Measurements from ENCODE around the gene KIF26A. TPM values are rescaled to one million over a fixed set of nuclear protein-coding genes. Genes with fewer than 3 reads are reported as not detected.

The KIF26A gene
- total and polyA plus RNA-seq, 2 experiments from 2014 or later = 5.6 to 103 TPM

DNA sequence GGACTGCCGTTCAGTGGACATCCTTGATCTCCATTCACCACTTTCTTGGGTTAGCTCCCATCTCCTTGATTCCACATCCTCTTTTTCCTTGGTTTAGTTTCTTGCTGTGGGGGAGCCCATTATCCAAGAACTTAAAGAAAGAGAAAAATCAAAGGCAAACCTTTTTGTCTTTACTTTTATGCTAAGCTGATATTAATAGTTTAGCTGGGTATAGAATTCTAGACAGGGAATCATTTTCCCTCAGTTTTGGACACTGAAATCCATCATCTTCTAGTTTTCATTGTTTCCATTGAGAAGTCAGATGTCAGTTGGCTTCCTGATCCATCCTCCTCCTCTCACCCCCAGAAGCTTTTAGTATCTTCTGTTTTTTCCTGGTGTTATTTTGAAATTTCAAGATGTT, 8.8 kb upstream of the KIF26A start (continued):
- TF ChIP-seq, protein P1, sequence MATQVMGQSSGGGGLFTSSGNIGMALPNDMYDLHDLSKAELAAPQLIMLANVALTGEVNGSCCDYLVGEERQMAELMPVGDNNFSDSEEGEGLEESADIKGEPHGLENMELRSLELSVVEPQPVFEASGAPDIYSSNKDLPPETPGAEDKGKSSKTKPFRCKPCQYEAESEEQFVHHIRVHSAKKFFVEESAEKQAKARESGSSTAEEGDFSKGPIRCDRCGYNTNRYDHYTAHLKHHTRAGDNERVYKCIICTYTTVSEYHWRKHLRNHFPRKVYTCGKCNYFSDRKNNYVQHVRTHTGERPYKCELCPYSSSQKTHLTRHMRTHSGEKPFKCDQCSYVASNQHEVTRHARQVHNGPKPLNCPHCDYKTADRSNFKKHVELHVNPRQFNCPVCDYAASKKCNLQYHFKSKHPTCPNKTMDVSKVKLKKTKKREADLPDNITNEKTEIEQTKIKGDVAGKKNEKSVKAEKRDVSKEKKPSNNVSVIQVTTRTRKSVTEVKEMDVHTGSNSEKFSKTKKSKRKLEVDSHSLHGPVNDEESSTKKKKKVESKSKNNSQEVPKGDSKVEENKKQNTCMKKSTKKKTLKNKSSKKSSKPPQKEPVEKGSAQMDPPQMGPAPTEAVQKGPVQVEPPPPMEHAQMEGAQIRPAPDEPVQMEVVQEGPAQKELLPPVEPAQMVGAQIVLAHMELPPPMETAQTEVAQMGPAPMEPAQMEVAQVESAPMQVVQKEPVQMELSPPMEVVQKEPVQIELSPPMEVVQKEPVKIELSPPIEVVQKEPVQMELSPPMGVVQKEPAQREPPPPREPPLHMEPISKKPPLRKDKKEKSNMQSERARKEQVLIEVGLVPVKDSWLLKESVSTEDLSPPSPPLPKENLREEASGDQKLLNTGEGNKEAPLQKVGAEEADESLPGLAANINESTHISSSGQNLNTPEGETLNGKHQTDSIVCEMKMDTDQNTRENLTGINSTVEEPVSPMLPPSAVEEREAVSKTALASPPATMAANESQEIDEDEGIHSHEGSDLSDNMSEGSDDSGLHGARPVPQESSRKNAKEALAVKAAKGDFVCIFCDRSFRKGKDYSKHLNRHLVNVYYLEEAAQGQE (IDR thresholded peaks at IDR 0.05; ENCODE audit: unreplicated experiment) = no peak

DNA sequence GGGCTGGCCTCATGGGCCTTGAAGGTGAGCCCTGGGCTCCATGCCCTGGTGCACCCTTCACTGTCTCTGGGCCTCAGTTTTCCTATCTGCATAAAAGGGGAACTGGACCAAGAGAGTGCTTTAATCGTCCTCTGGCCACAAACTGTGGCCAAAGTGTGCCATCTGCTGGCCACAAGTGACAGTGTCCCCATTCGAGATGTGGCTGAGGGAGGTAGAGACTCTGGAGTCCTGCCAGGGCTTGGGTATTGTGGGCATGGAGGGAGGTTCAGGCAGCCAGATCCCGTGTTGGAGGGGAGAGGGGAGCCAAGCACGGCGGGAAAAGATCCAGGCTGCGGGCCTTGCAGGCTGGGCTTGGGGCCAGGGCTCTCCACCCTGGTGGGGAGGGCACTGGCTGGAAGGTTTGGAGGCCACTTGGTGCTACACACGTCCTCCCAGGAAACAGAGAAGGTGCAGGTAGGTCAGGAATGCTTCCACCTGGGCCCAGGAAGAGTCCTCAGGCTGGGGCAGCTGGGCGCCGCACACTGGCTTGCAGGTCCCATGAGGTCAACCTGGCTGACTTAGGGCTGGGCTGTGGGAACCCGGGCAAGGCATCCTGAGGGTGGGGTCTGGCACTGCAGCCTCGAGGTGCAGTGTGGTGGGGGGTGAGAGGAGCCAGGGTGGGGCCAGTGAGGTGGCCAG, 7.3 kb upstream of the KIF26A start:
- TF ChIP-seq, protein P2, sequence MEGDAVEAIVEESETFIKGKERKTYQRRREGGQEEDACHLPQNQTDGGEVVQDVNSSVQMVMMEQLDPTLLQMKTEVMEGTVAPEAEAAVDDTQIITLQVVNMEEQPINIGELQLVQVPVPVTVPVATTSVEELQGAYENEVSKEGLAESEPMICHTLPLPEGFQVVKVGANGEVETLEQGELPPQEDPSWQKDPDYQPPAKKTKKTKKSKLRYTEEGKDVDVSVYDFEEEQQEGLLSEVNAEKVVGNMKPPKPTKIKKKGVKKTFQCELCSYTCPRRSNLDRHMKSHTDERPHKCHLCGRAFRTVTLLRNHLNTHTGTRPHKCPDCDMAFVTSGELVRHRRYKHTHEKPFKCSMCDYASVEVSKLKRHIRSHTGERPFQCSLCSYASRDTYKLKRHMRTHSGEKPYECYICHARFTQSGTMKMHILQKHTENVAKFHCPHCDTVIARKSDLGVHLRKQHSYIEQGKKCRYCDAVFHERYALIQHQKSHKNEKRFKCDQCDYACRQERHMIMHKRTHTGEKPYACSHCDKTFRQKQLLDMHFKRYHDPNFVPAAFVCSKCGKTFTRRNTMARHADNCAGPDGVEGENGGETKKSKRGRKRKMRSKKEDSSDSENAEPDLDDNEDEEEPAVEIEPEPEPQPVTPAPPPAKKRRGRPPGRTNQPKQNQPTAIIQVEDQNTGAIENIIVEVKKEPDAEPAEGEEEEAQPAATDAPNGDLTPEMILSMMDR (conservative IDR thresholded peaks at IDR 0.05; ENCODE audit: low read depth in 2 of 2) = peak; percentile 89 to 98
- no peak for TF ChIP-seq NANOG (IDR thresholded peaks at IDR 0.05; ENCODE audit: borderline replicate concordance)
- Mint-ChIP-seq H3K27ac (no peak overlapping the region), H3K4me3 (no peak overlapping the region), H3K4me1 (peaks cover 9% of the 10 kb centered on the region; the same call in 2 of the 3 replicates), H3K36me3 (ENCODE audit: low read depth) (peaks cover 2% of the 10 kb centered on the region), H3K27me3 (ENCODE audit: insufficient read depth, low read depth, poor library complexity) (peaks cover 29% of the 10 kb centered on the region), H3K9me3 (peaks cover 37% of the 10 kb centered on the region)
- DNase-seq (ENCODE audit: low spot score) (peak; percentile 69), ATAC-seq (peak; percentile 39)
- H3F3A ChIP-seq (replicated peaks; ENCODE audit: low read depth) = no peaks in the 10 kb centered on the region
- no peaks in the 10 kb centered on the region for H3K79me2 ChIP-seq (replicated peaks; ENCODE audit: insufficient read depth)
- H3K4me1 ChIP-seq (ENCODE audit: insufficient read depth) = no peaks in the 10 kb centered on the region; the same call in 1 of the 2 replicates
- no peak overlapping the region for H3K4me3 ChIP-seq
- no peaks in the 10 kb centered on the region for H3K9me2 ChIP-seq (ENCODE audit: insufficient read depth)
- no peak overlapping the region for H3K4me2 ChIP-seq
- no peaks in the 10 kb centered on the region for H3K36me3 ChIP-seq (ENCODE audit: insufficient read depth)
- H4K20me1 ChIP-seq (replicated peaks; ENCODE audit: insufficient read depth) = no peaks in the 10 kb centered on the region
- peaks cover 11% of the 10 kb centered on the region for H3K27me3 ChIP-seq (ENCODE audit: insufficient read depth)
- H3K27ac ChIP-seq (ENCODE audit: low read depth) = no peak overlapping the region
- H2AFZ ChIP-seq = no peak overlapping the region

DNA sequence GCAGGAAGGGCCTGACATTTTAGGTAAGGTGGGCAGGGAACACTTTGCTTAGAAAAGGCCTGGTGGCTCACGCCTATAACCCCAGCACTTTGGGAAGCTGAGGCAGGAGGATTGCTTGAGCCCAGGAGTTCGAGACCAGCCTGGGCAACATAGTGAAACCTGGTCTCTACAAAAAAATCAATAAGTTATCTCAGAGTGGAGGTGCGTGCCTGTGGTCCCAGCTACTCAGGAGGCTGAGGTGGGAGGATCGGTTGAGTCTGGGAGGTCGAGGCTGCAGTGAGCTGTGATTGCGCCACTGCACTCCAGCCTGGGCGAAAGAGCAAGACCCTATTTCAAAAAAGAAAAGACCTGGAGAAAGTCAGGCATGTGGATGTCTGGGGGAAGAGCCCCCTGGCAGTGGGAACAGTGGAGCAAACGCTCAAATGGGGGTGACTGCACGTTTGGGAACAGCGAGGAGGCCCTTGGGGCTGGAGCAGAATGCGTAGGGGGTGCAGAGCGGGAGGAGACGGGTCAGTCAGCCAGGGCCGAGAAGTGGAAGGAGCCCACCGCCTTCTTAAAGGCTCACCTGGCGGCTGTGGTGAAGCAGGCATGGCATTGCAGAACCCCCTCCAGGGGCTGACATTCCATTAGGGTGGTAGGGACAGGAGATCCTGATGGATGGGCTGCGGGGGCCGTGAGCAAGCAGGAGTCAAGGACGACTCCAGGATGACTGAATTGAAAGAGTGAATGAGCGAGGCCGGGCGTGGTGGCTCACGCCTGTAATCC, 6.2 kb upstream of the KIF26A start:
- Histone ChIP-seq H3K4me2 (no peak overlapping the region), H3K79me2 (replicated peaks; ENCODE audit: insufficient read depth) (no peaks in the 10 kb centered on the region), H3K36me3 (ENCODE audit: insufficient read depth) (no peaks in the 10 kb centered on the region), H3K9me2 (ENCODE audit: insufficient read depth) (no peaks in the 10 kb centered on the region), H3F3A (replicated peaks; ENCODE audit: low read depth) (no peaks in the 10 kb centered on the region), H3K4me1 (ENCODE audit: insufficient read depth) (no peaks in the 10 kb centered on the region; the same call in 1 of the 2 replicates), H3K27me3 (ENCODE audit: insufficient read depth) (peaks cover 20% of the 10 kb centered on the region), H3K4me3 (no peak overlapping the region), H3K27ac (ENCODE audit: low read depth) (no peak overlapping the region), H4K20me1 (replicated peaks; ENCODE audit: insufficient read depth) (no peaks in the 10 kb centered on the region), H2AFZ (no peak overlapping the region)
- peaks cover 2% of the 10 kb centered on the region; the same call in 2 of the 3 replicates for H3K36me3 Mint-ChIP-seq (ENCODE audit: low read depth)
- ATAC-seq (no peak), DNase-seq (ENCODE audit: low spot score) (no peak)
- H3K4me3 Mint-ChIP-seq = no peak overlapping the region
- peaks cover 13% of the 10 kb centered on the region; the same call in 2 of the 3 replicates for H3K4me1 Mint-ChIP-seq
- no peak overlapping the region for H3K27ac Mint-ChIP-seq
- no peak for TF ChIP-seq EZH2 (IDR thresholded peaks at IDR 0.05; ENCODE audit: low read depth, unreplicated experiment)
- no peak for TF ChIP-seq JUNB (IDR thresholded peaks at IDR 0.05; ENCODE audit: unreplicated experiment)
- TF ChIP-seq, protein P2 (conservative IDR thresholded peaks at IDR 0.05; ENCODE audit: low read depth in 2 of 2) = no peak
- TF ChIP-seq ZNF331 (CRISPR knock-in tag; IDR thresholded peaks at IDR 0.05; ENCODE audit: low read depth) = no peak
- TF ChIP-seq CREB1 (CRISPR knock-in tag; IDR thresholded peaks at IDR 0.05; ENCODE audit: low read depth) = no peak
- TF ChIP-seq, protein P1 (IDR thresholded peaks at IDR 0.05; ENCODE audit: unreplicated experiment) = no peak
- H3K9me3 Mint-ChIP-seq = peaks cover 28% of the 10 kb centered on the region
- peaks cover 36% of the 10 kb centered on the region for H3K27me3 Mint-ChIP-seq (ENCODE audit: insufficient read depth, low read depth, poor library complexity)
